Brain pericyte (primary cell): ENCODE data around the gene ABHD8.

Experiments
- DNase-seq: peaks from one replicate; pipeline ENCODE4 v3.0.0-alpha.2; 2012; ENCODE audit warnings: low read depth, low spot score

ABHD8 gene, protein sequence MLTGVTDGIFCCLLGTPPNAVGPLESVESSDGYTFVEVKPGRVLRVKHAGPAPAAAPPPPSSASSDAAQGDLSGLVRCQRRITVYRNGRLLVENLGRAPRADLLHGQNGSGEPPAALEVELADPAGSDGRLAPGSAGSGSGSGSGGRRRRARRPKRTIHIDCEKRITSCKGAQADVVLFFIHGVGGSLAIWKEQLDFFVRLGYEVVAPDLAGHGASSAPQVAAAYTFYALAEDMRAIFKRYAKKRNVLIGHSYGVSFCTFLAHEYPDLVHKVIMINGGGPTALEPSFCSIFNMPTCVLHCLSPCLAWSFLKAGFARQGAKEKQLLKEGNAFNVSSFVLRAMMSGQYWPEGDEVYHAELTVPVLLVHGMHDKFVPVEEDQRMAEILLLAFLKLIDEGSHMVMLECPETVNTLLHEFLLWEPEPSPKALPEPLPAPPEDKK

DNA sequence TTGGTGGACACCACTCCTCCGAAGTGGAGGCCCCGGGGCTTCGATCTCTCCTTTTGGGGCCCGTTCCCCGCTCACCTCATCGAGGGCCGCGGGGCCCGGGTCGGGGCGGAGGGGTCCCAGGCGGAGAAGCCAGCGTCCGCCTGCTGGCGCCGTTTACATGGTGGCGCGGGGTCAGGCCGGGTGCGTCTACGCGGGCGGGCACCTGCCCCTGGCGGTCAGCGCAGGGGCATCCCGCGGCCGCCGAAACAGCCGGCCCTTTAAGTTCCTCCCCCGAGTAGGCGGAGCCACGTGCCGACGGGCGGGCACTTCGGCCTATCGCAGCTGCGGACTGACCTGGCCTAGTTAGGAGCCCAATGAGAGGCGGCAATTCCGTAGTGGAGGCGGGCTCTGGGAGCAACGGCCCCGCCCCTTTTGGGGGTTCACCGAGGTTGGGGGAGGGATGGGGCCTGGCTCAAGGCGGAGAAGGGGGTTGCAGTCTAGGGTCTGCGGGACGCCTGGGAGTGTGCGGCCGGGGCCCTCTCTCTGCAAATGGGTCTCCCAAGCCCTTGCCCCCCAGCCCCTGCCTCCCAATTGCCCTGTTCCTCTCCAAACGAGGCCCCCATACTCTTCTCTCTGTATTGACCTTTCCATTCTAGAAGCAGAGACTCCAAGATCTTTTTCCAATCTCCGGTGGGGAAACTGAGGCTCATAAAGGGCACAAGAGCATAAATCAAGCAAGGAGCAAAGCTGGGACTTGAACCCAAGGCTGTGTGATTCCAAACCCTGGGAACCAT is at the start of gene ABHD8:
Gene ABHD8 (minus strand): TSS at position 259 of the 773 bp plus-strand sequence. CDS start 1,809 bp downstream, outside the sequence.
- DNase-seq = peak; percentile 85

DNA sequence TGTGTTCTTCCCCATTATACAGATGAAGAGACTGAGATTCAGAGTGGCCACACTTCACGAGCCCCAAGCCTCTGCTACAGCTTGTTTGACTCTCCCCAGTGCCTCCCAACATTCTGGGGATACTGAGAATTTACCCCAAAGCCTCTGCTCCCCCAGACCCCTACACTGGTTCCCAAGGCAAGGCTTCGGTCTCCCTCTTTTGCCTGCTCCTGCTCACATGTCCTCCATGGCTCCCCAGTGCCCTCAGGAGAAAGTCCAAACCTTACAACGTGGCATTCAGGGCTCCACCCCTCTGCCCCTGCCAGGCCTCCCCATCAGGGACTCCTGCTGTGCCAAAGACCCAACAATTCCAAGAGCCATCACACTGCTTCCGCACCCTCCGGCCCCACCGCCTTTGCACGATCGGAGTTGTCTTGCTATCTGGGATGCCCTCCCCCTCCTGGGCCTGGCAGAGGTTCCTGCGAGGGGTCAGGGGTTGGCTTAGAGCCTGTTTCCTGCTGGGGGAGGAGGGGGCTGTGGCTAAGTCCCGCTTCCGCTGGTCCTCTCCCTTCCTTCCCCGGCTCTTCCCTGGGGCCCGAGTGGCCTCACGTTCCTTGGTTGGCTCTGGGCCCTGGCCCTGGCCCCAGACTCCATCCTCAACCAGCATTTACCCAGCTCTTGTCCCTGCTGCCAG is 49.5 kb upstream of the ABHD8 start:
- no peak for DNase-seq

DNA sequence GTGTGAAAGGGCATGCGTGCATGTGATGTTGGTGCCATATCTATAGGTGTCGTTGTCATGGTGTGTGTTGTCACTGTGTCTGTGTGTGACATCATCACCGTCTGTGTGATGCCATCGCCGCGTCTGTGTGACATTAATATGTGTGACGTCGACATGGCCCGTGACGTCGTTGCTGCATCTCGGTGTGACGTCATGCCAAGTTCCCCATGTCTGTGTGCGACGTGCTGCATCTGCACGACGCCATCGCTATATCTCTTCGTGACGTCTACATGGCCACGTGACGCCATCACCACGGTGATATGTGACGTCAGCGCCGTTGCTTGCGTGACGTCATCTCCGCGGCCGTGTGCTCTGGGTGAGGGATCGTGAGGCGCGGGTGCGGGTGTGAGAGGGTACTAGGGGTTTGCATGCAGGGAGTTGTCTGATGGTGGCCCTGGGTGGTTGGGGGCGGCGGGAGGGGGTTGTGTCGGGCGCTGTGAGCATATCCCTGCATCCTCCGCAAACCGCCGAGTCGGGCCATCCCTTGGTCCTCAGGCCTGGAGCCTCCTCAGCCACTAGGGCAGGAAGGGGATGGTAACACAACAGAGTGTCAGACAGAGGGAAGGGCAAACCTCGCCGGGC is 48.7 kb upstream of the ABHD8 start:
- no peak for DNase-seq

DNA sequence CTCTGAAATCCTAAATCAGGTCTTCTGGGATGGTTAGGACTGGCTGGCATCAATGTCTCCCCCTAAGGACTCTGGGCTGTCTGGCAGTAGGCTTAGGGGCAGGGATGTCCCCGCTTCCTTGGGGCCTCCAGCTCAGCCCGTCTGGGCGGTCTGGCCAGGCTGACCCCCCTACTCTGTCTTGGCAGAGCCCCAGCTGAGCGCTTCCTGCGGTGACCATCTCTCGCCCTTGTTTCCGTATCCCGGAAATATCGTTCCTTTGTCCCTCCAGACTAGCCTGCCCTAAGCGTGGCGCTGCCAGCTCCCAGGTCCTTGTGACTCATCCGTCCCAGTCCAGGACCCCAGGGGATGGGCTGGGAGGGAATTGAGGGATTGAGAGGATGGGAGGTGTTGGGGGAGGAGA is 45.5 kb upstream of the ABHD8 start:
- peak; percentile 46 for DNase-seq

DNA sequence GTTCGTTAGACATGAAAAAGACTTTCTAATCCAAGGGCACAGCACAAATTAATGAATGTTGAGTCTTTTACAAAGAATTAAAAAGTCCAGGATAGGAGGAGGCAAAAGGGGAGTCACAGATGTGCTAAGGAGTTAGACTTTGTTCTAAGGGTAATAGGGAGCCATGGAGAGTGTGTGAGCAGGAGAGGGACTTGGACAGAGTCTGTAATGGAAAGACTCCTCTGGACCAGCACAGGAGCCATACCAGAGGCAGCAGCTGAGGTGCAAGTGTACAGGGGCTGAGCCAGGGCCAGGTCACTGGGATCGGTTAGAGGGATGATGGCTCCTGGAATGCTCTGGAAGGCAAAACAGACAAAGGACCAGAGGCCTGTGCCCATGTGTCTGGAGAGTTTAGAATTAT is 44.7 kb upstream of the ABHD8 start:
- DNase-seq = no peak

DNA sequence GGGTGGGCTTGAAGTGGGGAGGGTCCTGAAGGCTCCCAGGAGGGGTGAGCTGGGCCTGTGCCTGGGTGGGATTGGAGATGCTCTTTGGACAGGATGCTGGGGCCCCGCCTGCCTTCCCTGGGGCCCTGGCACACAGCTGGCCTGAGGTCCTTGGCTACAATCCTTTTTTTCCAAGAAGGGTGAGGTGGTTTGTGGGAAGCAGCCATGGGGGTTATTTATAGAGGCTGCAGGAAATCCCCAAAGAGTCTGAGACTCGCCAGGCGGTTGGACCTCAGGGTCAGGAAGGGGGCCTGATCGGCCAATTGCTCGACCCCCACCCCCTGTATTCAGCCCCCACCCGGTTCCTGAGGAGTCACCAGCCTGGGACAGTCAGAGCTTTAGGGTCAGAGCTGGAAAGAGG is 44.1 kb upstream of the ABHD8 start:
- DNase-seq = no peak

DNA sequence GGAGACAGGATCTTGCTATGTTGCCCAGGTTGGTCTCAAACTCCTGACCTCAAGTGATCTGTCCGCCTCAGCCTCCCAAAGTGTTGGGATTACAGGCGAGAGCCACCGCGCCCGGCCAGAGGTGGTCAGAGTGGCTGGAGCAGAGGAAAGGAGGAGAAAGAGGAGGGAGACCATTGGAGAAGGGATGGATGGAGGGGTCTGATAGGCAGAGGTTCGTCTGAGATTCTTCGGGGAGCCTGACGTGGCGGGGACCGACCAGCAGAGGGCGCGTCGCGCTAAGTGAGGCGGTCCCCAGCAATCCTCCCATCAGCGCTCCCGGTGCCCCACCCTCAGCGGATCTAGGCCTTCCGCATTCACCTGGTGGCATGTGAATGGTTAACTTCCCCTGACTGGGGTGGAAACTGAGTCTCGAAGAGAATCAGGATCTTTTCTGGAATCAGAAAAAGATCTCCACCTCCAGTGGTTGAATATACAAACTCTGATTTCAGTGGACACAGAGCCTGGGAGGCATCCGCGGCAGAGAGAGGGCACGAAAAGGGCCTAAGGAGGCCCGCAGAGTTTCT is 43.0 kb upstream of the ABHD8 start:
- no peak for DNase-seq

DNA sequence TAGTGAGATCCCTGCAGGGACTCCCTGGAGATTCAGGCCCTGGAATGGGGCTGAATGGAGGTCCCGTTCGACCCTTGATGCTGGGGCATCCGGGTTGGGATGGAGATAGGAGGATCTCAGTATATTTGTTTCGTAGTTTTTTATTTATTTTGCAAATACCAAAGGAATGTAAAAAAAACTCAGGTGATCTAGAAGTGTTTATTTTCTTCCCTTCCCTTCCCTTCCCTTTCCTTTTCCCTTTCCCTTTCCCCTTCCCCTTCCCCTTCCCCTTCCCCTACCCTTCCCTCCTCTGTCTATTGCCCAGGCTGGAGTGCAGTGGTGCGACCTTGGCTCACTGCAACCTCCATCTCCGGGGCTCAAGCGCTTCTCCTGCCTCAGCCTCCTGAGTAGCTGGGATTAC is 38.6 kb upstream of the ABHD8 start:
- no peak for DNase-seq

DNA sequence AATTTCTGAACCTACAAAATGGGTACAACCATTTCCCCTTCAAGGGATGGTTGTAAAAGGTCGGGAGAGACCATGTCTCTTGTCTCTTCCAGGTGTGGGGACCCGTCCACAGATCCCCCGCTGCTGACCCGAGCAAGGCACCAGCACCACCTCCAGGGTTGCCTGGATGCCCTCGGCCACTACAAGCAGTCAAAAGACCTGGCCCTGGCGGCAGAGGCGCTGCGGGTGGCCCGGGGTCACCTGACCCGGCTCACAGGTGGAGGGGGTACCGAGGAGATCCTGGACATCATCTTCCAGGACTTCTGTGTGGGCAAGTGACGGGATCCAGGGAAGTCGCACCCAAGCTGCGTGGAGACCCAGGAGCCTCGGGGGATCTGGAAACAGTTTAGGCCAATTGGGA is 38.2 kb upstream of the ABHD8 start:
- DNase-seq = no peak

DNA sequence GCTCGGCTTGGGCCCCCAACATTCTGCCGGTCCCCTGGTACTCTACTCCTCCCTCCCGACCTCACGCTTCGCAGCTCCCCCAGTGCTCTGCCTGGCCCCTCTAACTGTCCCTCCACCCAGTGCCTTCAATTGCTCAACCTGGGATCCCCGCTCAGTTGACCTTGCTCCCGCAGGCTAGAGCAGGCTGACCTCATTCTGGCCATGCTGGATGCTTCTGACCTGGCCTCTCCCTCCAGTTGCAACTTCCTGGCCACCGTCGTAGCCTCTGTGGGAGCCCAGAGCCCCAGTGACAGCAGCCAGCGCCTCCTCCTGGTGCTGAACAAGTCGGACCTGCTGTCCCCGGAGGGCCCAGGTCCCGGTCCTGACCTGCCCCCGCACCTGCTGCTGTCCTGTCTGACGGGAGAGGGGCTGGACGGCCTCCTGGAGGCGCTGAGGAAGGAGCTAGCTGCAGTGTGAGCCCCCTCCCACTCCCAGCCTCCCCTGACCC is 37.7 kb upstream of the ABHD8 start:
- no peak for DNase-seq

DNA sequence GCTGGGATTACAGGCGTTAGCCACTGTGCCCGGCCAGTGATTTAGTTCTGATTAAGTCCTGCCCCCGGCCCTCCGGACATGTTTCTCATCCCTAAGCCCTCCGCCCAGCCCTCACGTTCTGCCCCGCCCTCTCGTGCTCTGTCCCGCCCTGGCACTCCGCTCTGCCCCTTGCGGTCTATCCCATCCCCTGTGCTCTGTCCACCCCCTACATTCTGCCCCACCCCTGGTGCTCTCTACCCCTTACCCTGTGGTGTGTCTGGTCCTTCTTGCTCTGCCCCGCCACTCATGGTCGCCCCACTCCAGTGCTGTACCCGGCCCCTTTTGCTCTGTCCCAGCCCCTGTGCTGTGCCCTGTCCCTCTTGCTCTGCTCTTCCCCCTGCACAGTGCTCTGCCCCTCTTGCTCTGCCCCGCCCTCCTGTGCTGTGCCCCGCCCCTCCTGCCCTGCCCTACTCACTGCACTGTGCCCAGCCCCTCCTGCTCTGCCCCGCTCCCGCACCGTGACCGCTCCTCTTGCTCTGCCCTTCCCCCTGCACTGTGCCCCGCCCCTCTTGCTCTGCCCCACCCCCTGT is 37.2 kb upstream of the ABHD8 start:
- DNase-seq = no peak

DNA sequence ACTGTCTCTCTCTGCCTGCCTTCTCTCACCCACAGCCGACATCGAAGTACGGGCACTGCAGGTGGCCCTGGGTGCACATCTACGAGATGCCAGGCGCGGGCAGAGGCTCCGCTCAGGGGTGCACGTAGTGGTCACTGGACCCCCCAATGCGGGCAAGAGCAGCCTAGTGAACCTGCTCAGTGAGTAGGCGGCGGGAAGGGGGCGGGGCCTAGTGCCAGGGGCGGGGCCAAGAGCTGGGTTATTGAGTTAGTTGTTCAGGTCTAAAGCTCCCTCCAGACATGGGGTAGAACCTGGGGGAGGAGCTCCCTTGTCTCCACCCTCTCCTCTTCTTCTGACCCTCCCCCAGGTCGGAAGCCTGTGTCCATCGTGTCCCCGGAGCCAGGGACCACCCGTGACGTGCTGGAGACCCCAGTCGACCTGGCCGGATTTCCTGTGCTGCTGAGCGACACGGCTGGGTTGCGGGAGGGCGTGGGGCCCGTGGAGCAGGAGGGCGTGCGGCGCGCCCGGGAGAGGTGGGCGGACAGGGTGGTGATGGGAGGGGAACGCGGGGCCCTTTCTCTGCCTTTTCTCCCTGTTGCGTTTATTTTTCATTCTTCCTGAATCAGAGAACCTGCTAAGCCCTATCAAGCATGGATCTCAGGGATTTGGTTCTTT is 36.0 kb upstream of the ABHD8 start:
- DNase-seq = no peak

DNA sequence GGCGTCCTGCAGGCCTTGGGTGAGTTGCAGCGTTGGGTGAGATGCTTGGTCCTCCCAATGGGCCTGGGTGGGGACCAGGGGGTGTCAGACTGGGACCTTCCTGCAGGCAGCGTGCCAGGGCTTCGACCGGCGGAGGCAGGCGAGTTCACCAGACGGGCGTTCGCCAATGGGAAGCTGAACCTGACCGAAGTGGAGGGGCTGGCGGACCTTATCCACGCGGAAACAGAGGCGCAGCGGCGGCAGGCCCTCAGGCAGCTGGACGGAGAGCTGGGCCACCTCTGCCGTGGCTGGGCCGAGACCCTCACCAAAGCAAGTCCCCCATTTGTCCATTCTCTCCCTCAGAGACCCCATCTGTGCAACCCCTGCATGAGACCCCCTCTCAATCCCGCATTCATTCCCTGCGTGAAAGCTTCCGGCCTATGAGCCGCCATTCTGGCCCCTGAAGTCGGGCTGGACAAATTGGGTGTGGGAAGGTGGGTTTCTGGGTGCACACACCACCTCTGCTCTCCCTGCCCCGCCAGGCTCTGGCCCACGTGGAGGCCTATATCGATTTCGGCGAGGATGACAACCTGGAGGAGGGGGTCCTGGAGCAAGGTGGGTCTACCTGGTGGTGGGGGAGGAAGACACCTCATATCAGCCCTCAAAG is 35.3 kb upstream of the ABHD8 start:
- no peak for DNase-seq

DNA sequence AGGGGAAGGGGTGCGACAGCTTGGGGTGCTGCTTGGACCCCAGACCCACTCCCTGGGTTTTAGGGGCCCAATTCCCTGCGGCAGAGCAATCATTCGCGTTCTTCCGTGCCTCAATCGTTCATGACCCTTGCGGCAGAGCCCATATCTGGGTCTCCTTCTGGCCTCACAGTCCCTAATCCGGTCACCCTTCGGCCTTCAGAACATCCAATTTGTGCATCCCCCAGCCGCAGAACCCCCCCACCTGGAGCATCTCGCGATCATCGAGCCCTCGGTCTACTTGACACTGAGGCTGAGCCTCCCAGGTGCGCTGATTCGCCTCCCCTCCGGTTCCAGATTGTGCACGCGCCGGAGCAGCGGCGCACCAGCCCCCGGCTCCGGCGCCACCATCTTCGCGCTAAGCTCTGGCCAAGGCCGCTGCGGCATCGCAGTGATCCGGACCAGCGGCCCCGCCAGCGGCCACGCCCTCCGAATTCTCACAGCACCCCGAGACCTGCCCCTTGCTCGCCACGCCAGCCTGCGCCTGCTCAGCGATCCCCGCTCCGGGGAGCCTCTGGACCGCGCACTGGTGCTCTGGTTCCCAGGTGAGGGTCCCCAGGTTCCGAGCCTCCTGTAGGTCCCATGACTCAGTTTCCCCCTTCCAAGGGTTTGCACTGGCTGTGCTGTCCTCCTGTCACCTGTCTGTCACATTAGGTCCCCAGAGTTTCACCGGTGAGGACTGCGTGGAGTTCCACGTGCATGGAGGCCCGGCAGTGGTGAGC is 34.6 kb upstream of the ABHD8 start:
- no peak for DNase-seq

DNA sequence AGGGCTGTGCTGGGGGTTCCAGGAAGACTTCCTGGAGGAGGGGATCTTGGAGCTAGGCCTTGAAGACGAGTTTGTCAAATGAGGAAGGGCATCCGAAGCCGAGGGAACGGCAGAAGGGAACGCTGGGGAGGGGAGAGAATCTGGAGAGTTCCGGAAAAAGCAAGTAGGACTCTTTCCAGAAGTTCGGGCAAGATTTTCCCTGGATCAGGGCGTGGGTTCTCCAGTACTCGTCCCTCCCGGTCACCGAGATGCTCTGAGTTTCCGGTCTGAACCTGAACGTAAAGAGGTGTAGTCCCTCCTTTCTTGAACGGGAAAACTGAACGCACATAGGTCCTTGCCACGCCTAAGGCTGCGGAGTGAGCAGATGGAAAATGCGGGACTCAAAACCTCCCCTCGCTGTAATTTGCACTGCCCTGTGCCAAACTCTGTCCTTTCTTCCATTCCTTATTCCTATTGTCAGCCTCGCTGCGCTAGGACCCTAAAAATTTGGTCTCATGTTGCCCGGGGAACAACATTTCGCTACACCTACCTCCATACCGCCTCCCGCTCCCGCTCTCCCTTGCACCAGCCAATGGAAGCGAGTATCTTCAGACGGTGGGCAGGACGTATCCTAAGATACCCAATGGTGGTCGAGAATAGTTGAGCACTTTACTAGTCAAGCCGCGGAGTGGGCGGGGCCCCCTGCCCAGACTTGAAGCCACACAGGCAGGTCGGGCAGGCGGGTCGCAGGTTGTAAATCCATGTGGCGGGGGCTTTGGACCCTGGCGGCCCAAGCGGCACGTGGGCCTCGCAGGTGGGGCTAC is 33.8 kb upstream of the ABHD8 start, which contains the start of gene GTPBP3:
Gene GTPBP3 (plus strand): TSS at position 682 of the 803 bp plus-strand sequence. CDS start 59 bp downstream, at position 741.
- DNase-seq = peak; percentile 93

DNA sequence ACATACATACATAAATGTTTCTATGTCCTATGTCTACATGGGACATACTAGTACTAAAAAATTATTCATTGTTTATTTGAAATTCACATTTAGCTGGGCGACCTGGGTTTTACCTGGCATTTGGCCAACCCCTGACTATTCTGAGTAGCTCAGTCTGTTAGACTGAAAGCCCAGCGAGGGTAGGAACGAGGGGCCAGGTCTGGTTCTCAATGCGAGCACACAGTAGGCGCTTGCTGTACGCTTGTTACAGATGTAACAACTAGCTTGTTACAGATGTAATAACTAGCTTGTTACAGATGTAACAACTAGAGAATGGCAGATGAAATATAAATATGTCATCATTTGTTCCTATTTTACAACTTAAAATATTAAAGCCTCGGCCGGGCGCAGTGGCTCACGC is 32.4 kb upstream of the ABHD8 start:
- no peak for DNase-seq

DNA sequence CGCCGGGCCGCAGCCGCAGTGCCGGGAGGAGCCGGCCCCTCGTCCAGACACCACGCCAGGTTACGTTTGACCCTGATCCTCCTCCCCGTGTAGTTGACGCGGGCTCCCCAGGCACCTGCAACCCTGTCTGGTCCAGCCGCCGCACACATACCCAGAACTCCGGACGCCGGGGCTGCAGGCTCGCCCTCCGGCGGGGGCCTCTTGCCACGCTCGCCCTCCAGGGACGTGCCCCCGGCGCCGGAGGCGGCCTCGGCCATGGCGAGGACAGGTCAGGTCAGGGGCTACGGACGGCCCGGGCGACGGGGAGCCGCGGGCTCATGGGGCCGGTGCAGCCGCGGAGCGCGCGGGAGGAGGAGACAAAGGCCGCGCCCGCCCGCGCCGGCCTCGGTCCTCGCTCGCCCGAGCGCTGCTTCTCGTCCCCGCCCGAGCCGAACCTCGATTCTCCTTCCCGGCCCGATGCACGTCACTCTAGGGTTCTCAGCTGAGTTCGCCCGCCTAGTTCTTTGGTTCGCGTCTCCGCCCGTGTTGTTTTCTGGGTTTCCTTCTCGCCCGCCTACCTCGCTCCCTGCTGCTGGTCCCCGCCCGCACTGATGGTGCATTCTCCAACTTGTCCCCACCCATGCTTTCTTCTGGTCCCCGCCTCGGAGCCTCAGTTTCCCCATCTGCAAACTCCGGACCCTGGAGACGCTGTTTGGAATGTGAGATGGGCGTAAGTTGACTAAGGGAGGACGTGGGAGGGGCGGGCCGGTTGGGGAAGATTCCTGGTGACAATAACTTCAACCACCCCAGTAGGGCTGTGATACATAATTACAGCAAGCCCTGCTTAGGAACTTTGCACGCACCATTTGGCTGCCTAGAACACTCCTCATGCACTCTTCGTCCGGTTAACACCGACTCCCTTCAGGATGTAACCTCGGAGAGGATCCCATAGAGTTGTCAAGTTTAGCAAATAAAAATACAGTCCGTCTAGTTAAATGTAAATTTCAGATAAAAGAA is 31.5 kb upstream of the ABHD8 start, which contains the start of gene ANO8:
Gene ANO8 (minus strand): TSS at position 442 of the 996 bp plus-strand sequence. CDS start 185 bp downstream, at position 257.
- peak; percentile 91 for DNase-seq
